H1 (cell line): ENCODE data around the gene COX5B. TPM values are rescaled to one million over a fixed set of nuclear protein-coding genes. Genes with fewer than 3 reads are reported as not detected.
"Not testable (repeated sequence)": the region's sequence is repeated elsewhere in the genome, so short reads cannot be mapped to it uniquely, and the experiment has no call there.

Source experiments
- CTCF ChIA-PET: fragments of 300-600 bp; sonication (Branson Sonifier 250); formaldehyde crosslinking; loops from one replicate; lab custom pipeline; 2021; ENCODE audit not compliant: partially characterized antibody; lab: Charles Lee
- POLR2A ChIA-PET: fragments of 300-600 bp; sonication (Branson Sonifier 250); formaldehyde crosslinking; loops from one replicate; lab custom pipeline; 2021; ENCODE audit warnings: inconsistent platforms; ENCODE audit not compliant: partially characterized antibody; lab: Charles Lee
- DNase-seq, 2 experiments: peaks; one replicate each; pipeline versions ENCODE4 v3.0.0 to v3.0.0-alpha.2; 2010 to 2022; ENCODE audit warnings: low spot score in 2 of 2, low read depth in 1 of 2, mixed read lengths in 1 of 2
- FAIRE-seq: peaks from 2 replicates; lab custom pipeline; 2011; peaks lifted over from hg19 to GRCh38; lab: Jason Lieb, UNC
- H2AFZ ChIP-seq: 2 replicates; pipeline ENCODE4 v1.8.1; 2012; ENCODE audit warnings: low read length, inconsistent platforms
- H2AK5ac ChIP-seq: 2 replicates; pipeline ENCODE4 v1.6.1; 2013; ENCODE audit warnings: low read depth, low read length
- H2BK120ac ChIP-seq: replicated peaks from 2 replicates; pipeline ENCODE3; 2013; ENCODE audit warnings: low read depth, low read length, inconsistent platforms
- H2BK12ac ChIP-seq: 2 replicates; pipeline ENCODE4 v1.6.1; 2013; ENCODE audit warnings: low read depth, low read length
- H2BK15ac ChIP-seq: 2 replicates; pipeline ENCODE4 v1.6.1; 2013; ENCODE audit warnings: low read length
- H2BK20ac ChIP-seq: 2 replicates; pipeline ENCODE4 v1.6.1; 2013; ENCODE audit warnings: low read length
- H2BK5ac ChIP-seq: 2 replicates; pipeline ENCODE4 v1.6.1; 2013; ENCODE audit warnings: low read depth, low read length
- H3K14ac ChIP-seq: 2 replicates; pipeline ENCODE4 v1.6.1; 2013; ENCODE audit warnings: inconsistent platforms; ENCODE audit not compliant: insufficient read length
- H3K18ac ChIP-seq: 2 replicates; pipeline ENCODE4 v1.6.1; 2013; ENCODE audit warnings: low read length; ENCODE audit errors: extremely low read depth
- H3K23ac ChIP-seq: 2 replicates; pipeline ENCODE4 v1.6.1; 2013; ENCODE audit warnings: inconsistent platforms; ENCODE audit not compliant: insufficient read length
- H3K23me2 ChIP-seq: 2 replicates; pipeline ENCODE4 v1.6.1; 2013; ENCODE audit warnings: low read depth, low read length
- H3K27ac ChIP-seq: 2 replicates; pipeline ENCODE4 v1.6.1; 2011; ENCODE audit warnings: low read depth, low read length, inconsistent platforms
- H3K27me3 ChIP-seq, 4 experiments: replicated peaks in 1 of 4; 1 replicate in 1 of 4; 2 replicates in 3 of 4; pipeline versions ENCODE4 v1.6.1 to v1.8.1; 2011 to 2013; ENCODE audit warnings: low read length in 3 of 4, mild to moderate bottlenecking in 3 of 4, inconsistent platforms in 2 of 4, mixed read lengths in 2 of 4, moderate library complexity in 1 of 4; ENCODE audit not compliant: control insufficient read depth in 3 of 4, insufficient read depth in 3 of 4; ENCODE audit errors: extremely low read depth in 1 of 4
- H3K36me3 ChIP-seq, 4 experiments: 2 replicates each; pipeline versions ENCODE4 v1.6.1 to v1.8.1; 2011 to 2013; ENCODE audit warnings: mild to moderate bottlenecking in 4 of 4, low read length in 3 of 4, moderate library complexity in 2 of 4, control low read depth in 1 of 4, inconsistent platforms in 1 of 4; ENCODE audit not compliant: insufficient read depth in 4 of 4, control insufficient read depth in 2 of 4
- H3K4ac ChIP-seq: replicated peaks from 2 replicates; pipeline ENCODE3; 2013; ENCODE audit warnings: low read length, low read depth, mixed read lengths, inconsistent platforms; ENCODE audit not compliant: insufficient read length
- H3K4me1 ChIP-seq, 4 experiments: replicated peaks in 1 of 4; 1 replicate in 1 of 4; 2 replicates in 3 of 4; pipeline versions ENCODE4 v1.6.1 to v1.8.1; 2011 to 2013; ENCODE audit warnings: low read length in 3 of 4, inconsistent platforms in 2 of 4, mixed read lengths in 1 of 4; ENCODE audit not compliant: insufficient read depth in 4 of 4, control insufficient read depth in 3 of 4
- H3K4me2 ChIP-seq, 2 experiments: 2 replicates each; pipeline versions ENCODE4 v1.6.1 to v1.8.1; 2011 to 2013; ENCODE audit warnings: low read depth in 2 of 2, low read length in 2 of 2, control low read depth in 1 of 2, inconsistent platforms in 1 of 2, mild to moderate bottlenecking in 1 of 2; ENCODE audit not compliant: insufficient read depth in 1 of 2
- H3K4me3 ChIP-seq, 4 experiments: fragments of 200-600, 300-600 bp in 1 of 4; sonication (generic), shearing (Covaris generic), sonication (Bioruptor Twin) in 1 of 4; 2 replicates each; pipeline versions ENCODE4 v1.5.1 to v1.8.1; 2011 to 2016; ENCODE audit warnings: low read length in 4 of 4, low read depth in 3 of 4, control low read depth in 2 of 4, inconsistent platforms in 2 of 4, mild to moderate bottlenecking in 2 of 4, mixed read lengths in 1 of 4, moderate library complexity in 1 of 4; ENCODE audit not compliant: insufficient read depth in 2 of 4; ENCODE audit errors: extremely low read depth in 1 of 4
- H3K56ac ChIP-seq: replicated peaks from 2 replicates; pipeline ENCODE3; 2013; ENCODE audit warnings: low read depth, mild to moderate bottlenecking, mixed read lengths, low read length, inconsistent platforms; ENCODE audit not compliant: insufficient read length
- H3K79me1 ChIP-seq: 2 replicates; pipeline ENCODE4 v1.6.1; 2013; ENCODE audit warnings: low read depth, low read length, control low read depth
- H3K79me2 ChIP-seq, 2 experiments: 2 replicates each; pipeline versions ENCODE4 v1.6.1 to v1.8.1; 2012 to 2013; ENCODE audit warnings: low read length in 2 of 2, mild to moderate bottlenecking in 2 of 2, inconsistent platforms in 1 of 2; ENCODE audit not compliant: insufficient read depth in 2 of 2, control insufficient read depth in 1 of 2
- H3K9ac ChIP-seq, 4 experiments: replicated peaks in 1 of 4; 1 replicate in 1 of 4; 2 replicates in 3 of 4; pipeline versions ENCODE4 v1.6.1 to v1.8.1; 2011 to 2013; ENCODE audit warnings: low read depth in 3 of 4, low read length in 3 of 4, control low read depth in 2 of 4, mild to moderate bottlenecking in 2 of 4, moderate library complexity in 2 of 4, inconsistent platforms in 1 of 4; ENCODE audit errors: extremely low read depth in 1 of 4
- H3K9me3 ChIP-seq, 2 experiments: 2 replicates each; pipeline versions ENCODE4 v1.6.1 to v1.8.1; 2012 to 2013; ENCODE audit warnings: mild to moderate bottlenecking in 2 of 2, moderate library complexity in 2 of 2, control low read depth in 1 of 2, inconsistent platforms in 1 of 2, low read depth in 1 of 2, low read length in 1 of 2, mixed read lengths in 1 of 2; ENCODE audit not compliant: insufficient read depth in 2 of 2
- H4K20me1 ChIP-seq, 2 experiments: replicated peaks in 1 of 2; 2 replicates each; pipeline versions ENCODE3 to v1.8.1; 2011 to 2013; ENCODE audit warnings: inconsistent platforms in 2 of 2, low read length in 2 of 2, mild to moderate bottlenecking in 1 of 2; ENCODE audit not compliant: insufficient read depth in 2 of 2, control insufficient read depth in 1 of 2
- H4K5ac ChIP-seq: 2 replicates; pipeline ENCODE4 v1.6.1; 2013; ENCODE audit warnings: low read length, low read depth, mixed read lengths, inconsistent platforms; ENCODE audit not compliant: insufficient read length
- H4K8ac ChIP-seq: 2 replicates; pipeline ENCODE4 v1.8.0; 2013; ENCODE audit warnings: mild to moderate bottlenecking, moderate library complexity, low read length, inconsistent platforms; ENCODE audit not compliant: insufficient read depth; ENCODE audit errors: extremely low read depth
- H4K91ac ChIP-seq: replicated peaks from 2 replicates; pipeline ENCODE3; 2013; ENCODE audit warnings: low read length, mixed read lengths, inconsistent platforms; ENCODE audit not compliant: insufficient read length
- WGBS, 2 experiments: shearing (Covaris generic) in 1 of 2; methylation state at CpG; one replicate each; pipeline versions ENCODE4 v1.1.6 to v1.1.7; 2013 to 2015; ENCODE audit warnings: low lambda C conversion rate in 2 of 2, mixed read lengths in 2 of 2, inconsistent platforms in 1 of 2, low coverage in 1 of 2, missing lambda C conversion rate in 1 of 2; ENCODE audit not compliant: insufficient replicate concordance in 2 of 2, insufficient coverage in 1 of 2, insufficient read length in 1 of 2; ENCODE audit errors: extremely low coverage in 1 of 2, missing lambda C conversion rate in 1 of 2; 5-methylcytosine and 5-hydroxymethylcytosine counted together
- polyA plus RNA-seq, 7 experiments: library from polyadenylated mRNA; depleted of rRNA in 3 of 7; stranded (reverse) in 5 of 7; unstranded in 2 of 7; fragments of >200 nt in 5 of 7; fragments of 200-250 nt in 2 of 7; gene quantifications; 1 replicate in 5 of 7; 2 replicates in 1 of 7; 4 replicates in 1 of 7; pipeline versions ENCODE4 v1.2.1 to v1.2.3, GENCODE V29; 2011 to 2013; ENCODE audit warnings: missing spikeins in 2 of 7, mixed read lengths in 2 of 7
- total RNA-seq: library from RNA; stranded (reverse); fragmentation: NEBNext Ultra II Directional; extraction: Animal tissue kit (Norgen Biotek cat#: 25700); gene quantifications from 2 replicates; pipeline ENCODE4 v1.2.1, GENCODE V29; 2021

Gene COX5B
- total and polyA plus RNA-seq, 2 of the 8 experiments (the other 6 are each of a cell fraction or from before 2014, with no cell fraction given) = 233 to 468 TPM

DNA sequence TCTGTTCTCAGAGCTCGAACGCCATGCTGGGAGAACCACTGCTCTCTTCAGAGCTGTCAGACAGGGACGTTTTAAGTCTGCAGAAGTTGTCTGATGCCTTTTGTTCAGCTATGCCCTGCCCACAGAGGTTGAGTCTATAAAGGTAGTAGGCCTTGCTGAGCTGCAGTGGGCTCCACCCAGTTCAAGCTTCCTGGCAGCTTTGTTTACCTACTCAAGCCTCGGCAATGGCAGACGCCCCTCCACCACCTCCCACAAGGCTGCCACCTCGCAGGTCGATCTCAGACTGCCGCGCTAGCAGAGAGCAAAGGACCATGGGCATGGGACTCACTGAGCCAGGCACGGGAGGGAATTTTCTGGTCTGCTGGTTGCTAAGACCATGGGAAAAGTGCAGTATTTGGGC lies 44.3 kb upstream of the COX5B start:
- H3K4me3 ChIP-seq, H3K27ac ChIP-seq, H3K27me3 ChIP-seq, H4K20me1 ChIP-seq, H3K4ac ChIP-seq, H2BK5ac ChIP-seq, H3K9ac ChIP-seq, H3K56ac ChIP-seq, H3K23me2 ChIP-seq, H3K79me1 ChIP-seq, POLR2A ChIA-PET, H3K36me3 ChIP-seq, H3K79me2 ChIP-seq, H3K18ac ChIP-seq, H2AFZ ChIP-seq, H3K9me3 ChIP-seq, CTCF ChIA-PET, H3K23ac ChIP-seq, H2BK20ac ChIP-seq, FAIRE-seq, H2AK5ac ChIP-seq, H2BK12ac ChIP-seq, H4K91ac ChIP-seq, H2BK120ac ChIP-seq, H3K4me2 ChIP-seq, H2BK15ac ChIP-seq, H4K5ac ChIP-seq, H3K4me1 ChIP-seq, DNase-seq, H3K14ac ChIP-seq, H4K8ac ChIP-seq: not testable (repeated sequence)
- WGBS, 2 experiments = 64% methylated on average over 3 of the region's 10 CpGs; no CpG with 5 or more reads in 1 of the 2 experiments

DNA sequence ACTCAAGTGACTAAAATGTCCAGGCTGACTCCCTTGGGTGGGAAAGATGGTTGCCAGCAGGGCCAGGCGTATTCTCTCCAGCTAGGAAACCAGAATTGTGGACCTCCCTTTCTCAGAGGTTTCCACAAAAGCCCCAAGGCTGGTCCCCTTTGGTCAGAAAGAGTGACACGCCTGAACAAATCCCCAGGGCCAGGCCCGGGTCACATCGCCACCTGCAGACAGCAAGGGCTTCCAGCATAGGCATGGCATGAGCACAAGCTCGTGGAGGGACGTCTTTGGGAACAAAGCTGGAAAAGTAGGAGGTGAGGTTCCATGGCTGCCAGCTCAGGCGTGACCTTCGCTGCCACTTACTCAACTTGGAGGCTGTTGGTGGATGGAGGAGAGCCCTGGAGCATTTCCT lies 40.8 kb upstream of the COX5B start:
- CTCF ChIA-PET, H2BK15ac ChIP-seq, H4K5ac ChIP-seq, H2BK120ac ChIP-seq, H3K4ac ChIP-seq, H4K20me1 ChIP-seq, FAIRE-seq, H3K9me3 ChIP-seq, H3K4me1 ChIP-seq, H4K8ac ChIP-seq, H3K36me3 ChIP-seq, H3K4me2 ChIP-seq, H3K27ac ChIP-seq, H3K14ac ChIP-seq, H2BK12ac ChIP-seq, H2AK5ac ChIP-seq, H3K79me2 ChIP-seq, H3K18ac ChIP-seq, H3K79me1 ChIP-seq, H3K9ac ChIP-seq, H3K23ac ChIP-seq, H2BK20ac ChIP-seq, H3K23me2 ChIP-seq, H3K27me3 ChIP-seq, DNase-seq, H3K56ac ChIP-seq, POLR2A ChIA-PET, H2BK5ac ChIP-seq, H4K91ac ChIP-seq, H2AFZ ChIP-seq, H3K4me3 ChIP-seq: not testable (repeated sequence)
- WGBS, 2 experiments = no CpG with 5 or more reads among the region's 8 CpGs
